OCI-LY3 (cell line): ENCODE data around the gene SEC11A.

Experiments used
- H2AFZ ChIP-seq: fragments of 200-600, 300-600 bp; shearing (Covaris generic); 2 replicates; pipeline ENCODE4 v1.6.0; 2014; ENCODE audit warnings: antibody characterized with exemption, low read depth, low read length
- H3K27ac ChIP-seq: fragments of 200-600, 300-600 bp; sonication (generic); 2 replicates; pipeline ENCODE4 v1.5.1; 2014; ENCODE audit warnings: mild to moderate bottlenecking, low read length, moderate library complexity, mixed read lengths
- H3K27me3 ChIP-seq: fragments of 200-600, 300-600 bp; sonication (generic); 2 replicates; pipeline ENCODE4 v1.6.1; 2014; ENCODE audit warnings: low read depth, low read length, mixed read lengths
- H3K36me3 ChIP-seq: fragments of 200-600, 300-600 bp; sonication (generic); replicated peaks from 2 replicates; pipeline ENCODE3; 2014; ENCODE audit warnings: low read depth, low read length, mixed read lengths
- H3K4me1 ChIP-seq: fragments of 300-600, 200-600 bp; sonication (generic); 2 replicates; pipeline ENCODE4 v1.6.1; 2014; ENCODE audit warnings: low read length, mixed read lengths
- H3K4me2 ChIP-seq: fragments of 200-600, 300-600 bp; sonication (generic); 2 replicates; pipeline ENCODE4 v1.6.1; 2014; ENCODE audit warnings: low read length, mixed read lengths
- H3K4me3 ChIP-seq: fragments of 300-600, 200-600 bp; sonication (generic); 2 replicates; pipeline ENCODE4 v1.5.1; 2014; ENCODE audit warnings: antibody characterized with exemption, mild to moderate bottlenecking, low read length, moderate library complexity
- H3K79me2 ChIP-seq: fragments of 300-600, 200-600 bp; shearing (Covaris generic); 2 replicates; pipeline ENCODE4 v1.6.1; 2014; ENCODE audit warnings: mild to moderate bottlenecking, low read length, mixed read lengths
- H3K9ac ChIP-seq: fragments of 300-600, 200-600 bp; shearing (Covaris generic); 2 replicates; pipeline ENCODE4 v1.6.0; 2014; ENCODE audit warnings: mild to moderate bottlenecking, low read length, moderate library complexity
- H3K9me3 ChIP-seq: fragments of 200-600, 300-600 bp; shearing (Covaris generic); 2 replicates; pipeline ENCODE4 v1.6.1; 2014; ENCODE audit warnings: low read length, mixed read lengths; ENCODE audit not compliant: insufficient read depth
- H4K20me1 ChIP-seq: fragments of 200-600, 300-600 bp; sonication (generic); 2 replicates; pipeline ENCODE4 v1.6.1; 2016; ENCODE audit warnings: low read length, mixed read lengths; ENCODE audit not compliant: insufficient read depth
- EZH2phosphoT487 ChIP-seq: fragments of 200-600 bp; shearing (Covaris generic); IDR thresholded peaks from 2 replicates; pipeline ENCODE4 v1.6.1; 2018; ENCODE audit warnings: antibody characterized with exemption, mixed run types, low read depth
- TF ChIP-seq, protein P1 (sequence below): fragments of 200-600, 300-600 bp; sonication (generic); IDR thresholded peaks from 2 replicates; pipeline ENCODE4 v1.5.1; 2014; ENCODE audit warnings: antibody characterized with exemption, low read length, low read depth

SEC11A gene

DNA sequence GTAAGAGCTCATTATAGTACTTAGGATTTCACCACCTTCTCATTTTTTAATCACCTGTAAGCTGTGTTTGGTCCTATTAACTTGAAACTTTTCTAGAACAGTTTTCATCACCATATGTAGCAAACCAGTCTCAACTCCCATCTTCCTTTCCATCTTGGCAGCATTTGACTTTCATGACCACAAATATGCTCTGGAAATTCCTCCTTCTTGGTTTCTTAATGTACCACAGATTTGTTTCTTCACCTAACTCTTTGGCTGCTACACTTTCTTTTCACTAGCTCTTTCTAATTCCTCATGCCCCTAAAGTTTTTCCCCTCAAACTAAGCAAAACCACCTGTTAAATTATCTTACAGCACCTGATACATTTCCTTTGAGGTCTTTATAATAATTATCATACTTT is 44.7 kb downstream of the SEC11A start:
- H3K79me2 ChIP-seq, result no peaks in the 10 kb centered on the region
- TF ChIP-seq, protein P1, sequence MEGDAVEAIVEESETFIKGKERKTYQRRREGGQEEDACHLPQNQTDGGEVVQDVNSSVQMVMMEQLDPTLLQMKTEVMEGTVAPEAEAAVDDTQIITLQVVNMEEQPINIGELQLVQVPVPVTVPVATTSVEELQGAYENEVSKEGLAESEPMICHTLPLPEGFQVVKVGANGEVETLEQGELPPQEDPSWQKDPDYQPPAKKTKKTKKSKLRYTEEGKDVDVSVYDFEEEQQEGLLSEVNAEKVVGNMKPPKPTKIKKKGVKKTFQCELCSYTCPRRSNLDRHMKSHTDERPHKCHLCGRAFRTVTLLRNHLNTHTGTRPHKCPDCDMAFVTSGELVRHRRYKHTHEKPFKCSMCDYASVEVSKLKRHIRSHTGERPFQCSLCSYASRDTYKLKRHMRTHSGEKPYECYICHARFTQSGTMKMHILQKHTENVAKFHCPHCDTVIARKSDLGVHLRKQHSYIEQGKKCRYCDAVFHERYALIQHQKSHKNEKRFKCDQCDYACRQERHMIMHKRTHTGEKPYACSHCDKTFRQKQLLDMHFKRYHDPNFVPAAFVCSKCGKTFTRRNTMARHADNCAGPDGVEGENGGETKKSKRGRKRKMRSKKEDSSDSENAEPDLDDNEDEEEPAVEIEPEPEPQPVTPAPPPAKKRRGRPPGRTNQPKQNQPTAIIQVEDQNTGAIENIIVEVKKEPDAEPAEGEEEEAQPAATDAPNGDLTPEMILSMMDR, result no peak
- no peak for TF ChIP-seq EZH2phosphoT487
- H2AFZ ChIP-seq, result no peak overlapping the region
- no peaks in the 10 kb centered on the region for H3K4me1 ChIP-seq
- no peak overlapping the region for H3K9ac ChIP-seq
- H3K4me3 ChIP-seq, result no peak overlapping the region
- peaks cover under 1% of the 10 kb centered on the region; the same call in 1 of the 2 replicates for H4K20me1 ChIP-seq
- H3K4me2 ChIP-seq, result no peak overlapping the region
- H3K9me3 ChIP-seq, result no peaks in the 10 kb centered on the region
- peaks cover 29% of the 10 kb centered on the region for H3K36me3 ChIP-seq
- no peaks in the 10 kb centered on the region for H3K27me3 ChIP-seq
- H3K27ac ChIP-seq, result no peak overlapping the region

- no peak for TF ChIP-seq EZH2phosphoT487
- TF ChIP-seq, protein P1, result no peak
- Histone ChIP-seq H3K4me1 (no peaks in the 10 kb centered on the region), H3K27me3 (no peaks in the 10 kb centered on the region), H4K20me1 (peaks cover 5% of the 10 kb centered on the region; the same call in 1 of the 2 replicates), H2AFZ (no peak overlapping the region), H3K79me2 (no peaks in the 10 kb centered on the region), H3K9ac (no peak overlapping the region), H3K4me2 (no peak overlapping the region), H3K4me3 (no peak overlapping the region), H3K36me3 (peaks cover 31% of the 10 kb centered on the region), H3K9me3 (no peaks in the 10 kb centered on the region), H3K27ac (no peak overlapping the region)
Observed at GRCh38 chr15:84669726-84670125, 46.2 kb downstream of the SEC11A start.

DNA sequence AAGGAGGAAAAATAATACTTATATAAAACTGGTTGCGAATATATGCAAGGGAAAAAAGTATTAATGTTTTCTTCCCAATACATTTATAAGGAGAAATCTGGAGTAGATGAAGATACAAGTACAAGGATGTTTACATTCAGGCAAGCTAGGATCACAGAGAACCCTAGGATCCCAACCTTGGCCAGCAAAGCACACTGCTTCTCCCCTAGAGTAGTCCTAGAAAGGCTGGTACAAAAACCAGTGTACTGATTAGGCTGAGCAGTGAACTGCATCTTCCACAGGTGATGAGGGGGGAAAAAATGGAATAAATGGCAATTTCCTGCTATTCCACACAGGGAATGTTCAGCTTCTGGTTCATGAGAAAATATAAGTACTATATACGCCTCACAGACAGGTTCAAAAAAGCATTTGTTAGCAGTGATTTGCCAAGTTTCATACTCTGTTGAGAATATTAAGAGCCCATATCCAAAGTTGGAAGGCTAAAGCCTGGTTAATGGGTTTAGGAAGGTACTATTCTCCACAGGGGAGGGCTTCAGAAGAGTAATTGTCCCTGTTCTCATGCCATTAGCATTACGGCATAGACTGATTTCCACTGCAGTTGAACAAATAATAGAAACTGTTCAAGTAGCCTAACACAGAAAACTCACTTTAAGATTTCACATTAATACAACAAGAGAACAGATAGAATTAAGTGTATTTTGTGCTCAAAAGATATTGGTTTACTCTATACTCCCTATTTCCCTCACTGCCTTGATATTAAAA is 47.5 kb downstream of the SEC11A start:
- H3K79me2 ChIP-seq, result no peaks in the 10 kb centered on the region
- no peak overlapping the region for H3K4me3 ChIP-seq

DNA sequence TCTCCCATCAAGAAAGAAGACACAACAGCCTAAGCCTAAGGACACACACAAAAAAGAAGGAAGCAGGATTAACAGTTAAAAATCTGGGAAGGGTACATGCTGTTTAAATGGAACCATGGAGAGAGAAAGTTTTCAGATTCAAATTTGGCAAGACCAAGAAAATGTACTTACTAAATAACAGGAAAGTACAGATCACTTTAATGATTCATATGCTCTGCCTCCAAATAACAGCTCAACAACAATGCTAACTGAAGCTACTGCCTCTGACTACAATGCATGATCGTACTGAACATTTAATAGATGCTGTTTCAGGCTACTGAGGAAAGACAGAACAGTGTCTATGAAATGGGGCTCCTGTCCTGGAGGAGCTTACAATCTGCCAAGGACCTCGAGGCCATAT is 49.6 kb downstream of the SEC11A start:
- Histone ChIP-seq H3K9ac (no peak overlapping the region), H3K36me3 (peaks cover 33% of the 10 kb centered on the region), H3K4me1 (no peaks in the 10 kb centered on the region), H2AFZ (no peak overlapping the region), H4K20me1 (peaks cover 5% of the 10 kb centered on the region; the same call in 1 of the 2 replicates), H3K27me3 (no peaks in the 10 kb centered on the region), H3K4me2 (no peak overlapping the region), H3K27ac (no peak overlapping the region), H3K4me3 (no peak overlapping the region), H3K79me2 (no peaks in the 10 kb centered on the region), H3K9me3 (no peaks in the 10 kb centered on the region)
- TF ChIP-seq EZH2phosphoT487, result no peak
- TF ChIP-seq, protein P1, result no peak

More for the DNA sequence above, 47.5 kb downstream of the SEC11A start:
- Histone ChIP-seq H2AFZ (no peak overlapping the region), H3K27me3 (no peaks in the 10 kb centered on the region), H3K36me3 (peaks cover 33% of the 10 kb centered on the region), H3K9ac (no peak overlapping the region), H3K27ac (no peak overlapping the region), H3K4me1 (no peaks in the 10 kb centered on the region), H3K9me3 (no peaks in the 10 kb centered on the region), H4K20me1 (peaks cover 5% of the 10 kb centered on the region; the same call in 1 of the 2 replicates), H3K4me2 (no peak overlapping the region)
- TF ChIP-seq EZH2phosphoT487, result no peak
- TF ChIP-seq, protein P1, result no peak
